GM13977 (cell line): ENCODE measurements around the gene SIVA1.
A peak's percentile ranks its signal among the peaks of the same experiment; 100 is the strongest.

Experiments
- DNase-seq: peaks from one replicate; pipeline ENCODE4 v3.0.0; 2012; ENCODE audit warnings: low spot score
- CTCF ChIP-seq: IDR thresholded peaks from 2 replicates; pipeline ENCODE4 v1.5.1; 2012; ENCODE audit warnings: mild to moderate bottlenecking, control low read depth; ENCODE audit not compliant: insufficient read depth; ENCODE audit errors: extremely low read depth, missing control alignments
- in situ Hi-C: fragments of 300-500 bp; cut with MboI; formaldehyde crosslinking; loops from one replicate; pipeline ENCODE4 v1.12.0; 2022; ENCODE audit warnings: low sequenced_read_pairs, low pct_unique_long_range_greater_than_20kb, mixed read lengths, inconsistent platforms; ENCODE audit not compliant: unreplicated experiment

The SIVA1 gene

GRCh38 chr14:104707608-104708595 is 45.0 kb upstream of the SIVA1 start:
- no peak for TF ChIP-seq CTCF
- DNase-seq = no peak
- in situ Hi-C loops = no loop called here

- in situ Hi-C loops = no loop called here
Measured at GRCh38 chr14:104708606-104709268, 44.2 kb upstream of the SIVA1 start.

GRCh38 chr14:104709387-104710039 is 43.4 kb upstream of the SIVA1 start:
- no peak for TF ChIP-seq CTCF
- no peak for DNase-seq
- in situ Hi-C loops = no loop called here

More at GRCh38 chr14:104708606-104709268, 44.2 kb upstream of the SIVA1 start:
- peak; percentile 99 for TF ChIP-seq CTCF
- DNase-seq = peak; percentile 97

GRCh38 chr14:104710071-104710735 is 42.7 kb upstream of the SIVA1 start:
- no peak for DNase-seq
- in situ Hi-C loops = no loop called here
- TF ChIP-seq CTCF = no peak

GRCh38 chr14:104712881-104713734 is 39.8 kb upstream of the SIVA1 start:
- in situ Hi-C loops = no loop called here
- DNase-seq = no peak
- TF ChIP-seq CTCF = no peak
